ENCODE measurements around the gene CD99L2. TPM values are rescaled to one million over a fixed set of nuclear protein-coding genes. Genes with fewer than 3 reads are reported as not detected.
A peak's percentile ranks its signal among the peaks of the same experiment; 100 is the strongest.

CD99L2 gene
- total and polyA plus RNA-seq, 2 donors = 24.8 to 54.4 TPM

DNA sequence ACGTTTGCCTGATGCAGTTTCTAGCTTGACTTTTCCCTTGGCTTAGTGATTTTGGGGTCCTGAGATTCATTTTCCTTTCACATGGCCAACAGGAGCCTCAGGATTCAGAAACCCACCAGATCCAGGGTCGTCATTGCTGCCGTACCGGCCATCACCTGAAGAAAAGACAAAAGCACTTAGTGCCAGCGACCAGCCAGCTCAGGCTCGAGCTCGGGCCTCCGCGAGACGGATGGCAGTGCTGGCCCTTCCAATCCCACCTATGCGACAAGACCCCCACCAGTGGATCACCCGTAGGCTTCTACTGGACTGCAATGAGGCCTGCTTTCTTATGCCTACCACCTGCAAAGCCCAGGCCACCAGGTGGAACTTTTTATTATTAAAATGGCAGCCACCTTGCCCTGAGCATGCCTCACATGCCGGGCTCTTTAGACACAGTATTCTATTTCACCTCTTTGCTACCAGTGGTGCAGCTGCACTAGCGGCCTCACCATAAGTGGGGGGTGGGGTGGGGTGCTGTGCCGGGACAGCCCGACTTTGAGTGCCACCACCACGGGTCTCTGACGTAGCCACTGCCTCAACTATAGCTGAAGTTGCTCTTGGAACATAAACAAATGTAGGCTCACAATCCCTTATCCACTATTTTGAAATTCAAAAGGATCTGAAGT, 121.0 kb downstream of the CD99L2 start:
- Histone ChIP-seq H3K4me1 (ENCODE audit: insufficient read depth) (no peaks in the 10 kb centered on the region), H3K27ac (ENCODE audit: low read depth) (no peak overlapping the region), H3K36me3 (ENCODE audit: insufficient read depth) (no peaks in the 10 kb centered on the region), H3K4me3 (ENCODE audit: low read depth, low read length) (no peak overlapping the region)
- 92% methylated on average over 18 of the region's 18 CpGs for WGBS
- no peak for DNase-seq (ENCODE audit: extremely low spot score)

DNA sequence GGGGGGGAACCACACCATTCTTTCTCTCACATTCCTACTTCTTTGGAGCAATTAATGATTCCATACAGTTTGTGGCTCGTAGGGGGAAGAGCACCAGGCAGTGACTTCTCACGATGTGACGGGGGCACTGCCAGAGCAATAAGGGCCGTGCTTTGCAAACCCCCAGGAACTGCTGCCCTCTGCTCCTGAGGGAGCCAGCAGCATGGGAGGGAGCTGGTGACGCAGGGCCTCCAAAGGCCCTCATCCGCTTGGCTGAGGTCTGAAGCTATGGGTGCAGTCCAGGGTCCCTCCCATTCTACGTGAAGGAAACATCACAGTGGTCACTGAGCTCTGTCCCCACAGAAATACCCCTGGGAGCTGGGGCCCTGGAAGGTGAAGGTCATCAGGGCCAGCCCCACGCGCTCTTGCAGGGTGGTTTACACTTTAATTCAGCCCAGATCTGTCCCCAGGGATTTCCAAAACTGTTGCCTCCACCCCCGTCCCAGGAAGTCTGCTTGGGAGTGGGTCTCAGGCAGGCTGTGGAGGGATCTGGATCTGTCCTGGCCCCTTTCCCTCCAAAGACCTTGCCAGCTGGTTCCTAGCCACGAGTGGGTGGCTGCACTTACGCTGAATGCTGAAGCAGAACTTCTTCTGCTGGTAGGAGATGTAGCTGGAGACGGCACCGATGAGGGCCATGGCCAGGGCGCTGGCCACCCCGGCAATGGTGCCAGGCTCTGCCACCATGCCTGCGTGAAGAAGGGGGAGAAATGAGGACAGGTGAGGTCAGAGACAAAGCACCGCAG, 122.7 kb downstream of the CD99L2 start:
- 79% methylated on average over 18 of the region's 18 CpGs for WGBS
- no peaks in the 10 kb centered on the region for H3K36me3 ChIP-seq (ENCODE audit: insufficient read depth)
- H3K4me3 ChIP-seq (ENCODE audit: low read depth, low read length) = no peak overlapping the region
- DNase-seq (ENCODE audit: extremely low spot score) = no peak
- no peak overlapping the region for H3K27ac ChIP-seq (ENCODE audit: low read depth)
- no peaks in the 10 kb centered on the region for H3K4me1 ChIP-seq (ENCODE audit: insufficient read depth)

DNA sequence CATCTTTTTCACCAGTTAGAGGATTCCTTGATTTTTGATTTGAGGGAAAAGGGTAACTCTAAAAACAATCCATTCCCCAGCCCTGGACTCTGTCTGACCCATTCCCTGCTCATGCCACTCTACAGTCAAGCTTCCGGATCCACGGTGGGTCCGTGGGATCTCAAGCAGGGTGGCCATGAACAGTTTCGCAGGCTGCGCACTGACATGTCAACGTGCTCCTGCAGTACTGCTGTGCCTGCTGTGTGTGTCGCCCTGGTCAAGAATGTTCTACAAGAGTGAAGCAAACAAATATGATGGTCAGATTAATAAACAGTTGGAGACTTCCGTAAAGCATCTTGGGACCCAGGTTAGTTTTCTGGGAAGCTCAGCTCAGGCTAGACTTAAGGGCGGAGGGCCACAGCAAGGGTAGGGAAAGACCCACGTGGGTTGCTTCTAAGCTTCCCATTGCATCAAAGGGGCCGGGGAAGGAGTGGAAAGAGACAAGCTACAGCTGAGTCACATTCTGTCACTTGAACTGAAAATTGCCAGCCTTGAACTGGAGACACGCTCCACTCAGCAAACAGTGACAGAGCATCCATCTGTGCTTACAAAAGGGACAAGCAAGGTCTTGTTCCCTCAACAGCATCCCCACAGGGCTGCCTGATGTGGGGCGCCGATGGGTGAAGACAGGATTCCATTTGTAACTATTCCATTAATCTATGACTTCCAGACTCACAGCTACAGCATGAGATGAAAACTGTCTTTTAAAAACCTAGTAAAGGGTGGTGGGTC, 123.5 kb downstream of the CD99L2 start:
- WGBS = 95% methylated on average over 14 of the region's 14 CpGs
- Histone ChIP-seq H3K4me3 (ENCODE audit: low read depth, low read length) (no peak overlapping the region), H3K4me1 (ENCODE audit: insufficient read depth) (no peaks in the 10 kb centered on the region), H3K36me3 (ENCODE audit: insufficient read depth) (no peaks in the 10 kb centered on the region), H3K27ac (ENCODE audit: low read depth) (no peak overlapping the region)
- no peak for DNase-seq (ENCODE audit: extremely low spot score)

DNA sequence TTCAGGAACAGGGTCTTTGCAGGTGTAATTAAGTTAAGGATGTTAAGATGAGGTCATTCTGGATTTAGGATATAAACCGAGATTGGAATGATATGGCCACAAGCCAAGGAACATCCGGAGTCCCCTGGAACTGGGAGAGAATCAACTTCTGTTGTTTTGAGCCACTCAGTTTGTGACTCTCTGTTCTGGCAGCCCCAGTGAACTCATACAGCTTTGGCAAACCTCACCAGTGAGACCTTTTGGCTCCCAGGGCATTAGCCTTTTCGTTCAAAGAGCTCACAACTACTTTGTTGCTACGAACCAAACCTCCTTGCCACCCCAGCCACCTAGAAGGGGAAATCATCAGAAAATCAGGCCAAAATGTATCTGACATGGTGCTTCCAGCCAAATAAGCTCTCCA, 124.8 kb downstream of the CD99L2 start:
- Histone ChIP-seq H3K4me1 (ENCODE audit: insufficient read depth) (no peaks in the 10 kb centered on the region), H3K36me3 (ENCODE audit: insufficient read depth) (no peaks in the 10 kb centered on the region), H3K4me3 (ENCODE audit: low read depth, low read length) (no peak overlapping the region), H3K27ac (ENCODE audit: low read depth) (no peak overlapping the region)
- DNase-seq (ENCODE audit: extremely low spot score) = no peak
- 61% methylated on average over 4 of the region's 4 CpGs for WGBS

DNA sequence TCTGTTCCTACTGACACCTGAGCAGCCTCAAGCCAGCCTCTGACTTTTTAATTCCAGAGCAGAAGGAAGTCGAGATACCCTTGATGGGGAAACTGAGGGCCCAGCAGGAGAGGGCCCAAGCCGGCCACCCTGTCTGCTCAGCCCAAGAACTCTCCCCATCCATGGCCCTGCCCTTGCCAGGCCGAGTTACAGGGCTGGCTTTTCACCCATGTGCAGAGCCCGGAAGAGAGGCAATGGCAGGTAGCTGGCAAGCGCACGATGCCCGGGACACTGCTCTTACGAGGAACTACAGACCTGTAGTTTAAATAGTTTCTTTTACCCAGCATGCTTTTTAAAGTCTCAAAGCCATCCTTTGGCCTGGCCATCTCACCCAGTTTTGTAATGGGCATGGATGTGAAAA, 125.4 kb downstream of the CD99L2 start:
- WGBS = 94% methylated on average over 8 of the region's 8 CpGs
- no peaks in the 10 kb centered on the region for H3K4me1 ChIP-seq (ENCODE audit: insufficient read depth)
- H3K27ac ChIP-seq (ENCODE audit: low read depth) = no peak overlapping the region
- H3K4me3 ChIP-seq (ENCODE audit: low read depth, low read length) = no peak overlapping the region
- DNase-seq (ENCODE audit: extremely low spot score) = no peak
- H3K36me3 ChIP-seq (ENCODE audit: insufficient read depth) = no peaks in the 10 kb centered on the region

DNA sequence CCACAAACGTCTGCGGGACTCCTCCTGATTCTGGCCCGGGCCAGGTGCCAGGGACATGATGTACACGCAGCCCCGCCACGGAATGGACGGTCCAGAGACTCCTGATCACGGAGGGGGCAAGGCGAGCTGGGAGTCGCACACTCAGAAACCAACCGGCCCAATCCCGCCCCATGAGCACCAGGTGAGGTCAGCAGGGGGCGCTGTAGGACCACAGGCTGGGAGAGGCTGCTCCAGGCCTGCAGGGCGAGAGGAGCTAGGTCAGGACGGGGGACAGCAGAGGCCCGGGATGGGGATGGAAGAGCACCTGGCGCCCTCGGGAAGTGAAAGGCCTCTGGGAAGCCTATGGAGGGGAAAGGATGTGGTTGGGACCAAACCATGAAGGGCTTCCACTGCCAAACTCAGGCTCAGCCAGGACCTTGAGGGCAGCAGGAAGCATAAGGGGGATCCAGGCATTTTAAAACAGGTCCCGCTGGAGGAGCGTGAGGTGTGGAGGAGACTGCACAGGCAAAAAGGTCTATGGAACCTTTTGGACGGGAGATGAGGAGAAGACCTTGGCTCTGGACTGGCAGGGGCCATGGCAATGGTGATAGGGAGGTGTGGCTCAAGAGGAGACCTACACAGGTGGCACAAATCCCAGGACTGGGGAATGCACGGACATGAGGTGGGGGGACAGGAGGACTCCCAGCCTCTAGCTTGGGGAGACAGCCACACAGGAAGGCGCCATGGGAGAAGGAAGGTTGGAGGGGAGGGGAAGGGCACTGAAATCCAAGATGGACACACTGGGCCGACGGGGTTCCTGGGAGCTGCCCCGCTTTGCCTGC, 126.1 kb downstream of the CD99L2 start:
- WGBS = 31% methylated on average over 26 of the region's 26 CpGs
- H3K4me1 ChIP-seq (ENCODE audit: insufficient read depth) = no peaks in the 10 kb centered on the region
- no peak overlapping the region for H3K27ac ChIP-seq (ENCODE audit: low read depth)
- DNase-seq (ENCODE audit: extremely low spot score) = peak; percentile 3
- no peaks in the 10 kb centered on the region for H3K36me3 ChIP-seq (ENCODE audit: insufficient read depth)
- H3K4me3 ChIP-seq (ENCODE audit: low read depth, low read length) = no peak overlapping the region

DNA sequence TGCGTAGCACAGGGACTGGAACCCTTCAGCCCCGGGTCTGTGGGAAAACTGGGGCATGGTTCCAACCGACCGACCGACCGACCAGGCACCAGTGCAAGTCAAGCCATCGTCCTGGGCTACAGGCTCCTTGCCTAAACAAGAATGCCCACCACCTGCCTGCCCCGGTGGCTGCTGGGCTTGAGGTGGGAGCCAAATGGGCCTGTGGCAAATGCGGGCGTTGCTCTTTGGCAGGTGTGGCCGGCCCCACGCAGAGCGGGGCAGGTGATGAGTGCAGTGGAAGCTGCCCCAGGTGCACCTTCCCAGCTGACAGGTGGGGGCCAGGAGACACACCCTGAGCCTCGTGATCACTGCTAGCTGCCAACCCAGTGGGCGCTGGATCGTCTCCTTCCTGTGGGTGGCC, 127.4 kb downstream of the CD99L2 start:
- Histone ChIP-seq H3K36me3 (ENCODE audit: insufficient read depth) (no peaks in the 10 kb centered on the region), H3K4me1 (ENCODE audit: insufficient read depth) (no peaks in the 10 kb centered on the region), H3K4me3 (ENCODE audit: low read depth, low read length) (no peak overlapping the region), H3K27ac (ENCODE audit: low read depth) (no peak overlapping the region)
- 87% methylated on average over 16 of the region's 16 CpGs for WGBS
- no peak for DNase-seq (ENCODE audit: extremely low spot score)

DNA sequence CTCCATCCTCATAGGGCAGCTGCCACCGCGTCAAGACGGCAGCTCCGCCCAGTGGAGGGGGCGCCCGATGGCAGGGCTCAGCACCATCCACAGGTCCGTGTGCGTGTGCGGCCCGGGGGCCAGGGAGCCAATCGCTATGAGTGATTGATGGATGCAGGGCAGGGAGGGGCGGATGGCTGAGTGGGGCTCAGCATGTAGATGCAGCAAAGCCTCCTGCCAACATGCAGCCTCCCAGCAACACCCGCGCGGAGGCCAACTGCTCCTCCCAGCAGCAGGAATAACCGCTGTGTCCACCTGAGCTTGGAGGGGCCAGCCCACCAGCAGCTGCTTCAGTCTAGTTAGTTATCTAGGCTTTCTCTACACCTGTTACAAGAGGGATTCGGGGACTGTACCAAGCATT, 127.8 kb downstream of the CD99L2 start:
- 96% methylated on average over 17 of the region's 17 CpGs for WGBS
- Histone ChIP-seq H3K4me3 (ENCODE audit: low read depth, low read length) (no peak overlapping the region), H3K4me1 (ENCODE audit: insufficient read depth) (no peaks in the 10 kb centered on the region), H3K36me3 (ENCODE audit: insufficient read depth) (no peaks in the 10 kb centered on the region), H3K27ac (ENCODE audit: low read depth) (no peak overlapping the region)
- DNase-seq (ENCODE audit: extremely low spot score) = no peak

DNA sequence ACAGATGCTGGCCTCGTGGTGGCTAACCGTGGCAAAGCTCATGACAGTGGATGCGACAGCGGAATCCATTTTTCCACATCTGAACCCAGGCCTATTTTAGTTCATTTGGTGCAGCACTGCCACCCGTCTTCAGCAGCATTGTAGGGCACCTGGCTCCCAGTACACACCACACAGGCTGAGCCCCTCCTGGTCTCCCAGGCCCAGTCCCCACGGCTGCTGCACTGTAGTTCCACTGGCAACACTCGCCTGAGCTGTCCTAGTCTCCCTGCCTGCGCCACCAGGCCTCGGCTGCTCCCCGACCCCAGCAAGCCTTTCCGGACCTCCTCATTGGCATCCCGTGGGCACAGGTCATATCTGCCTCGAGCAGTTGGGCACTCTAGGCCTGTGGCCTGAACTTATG, 129.1 kb downstream of the CD99L2 start:
- no peak overlapping the region for H3K27ac ChIP-seq (ENCODE audit: low read depth)
- no peak for DNase-seq (ENCODE audit: extremely low spot score)
- no peak overlapping the region for H3K4me3 ChIP-seq (ENCODE audit: low read depth, low read length)
- H3K4me1 ChIP-seq (ENCODE audit: insufficient read depth) = no peaks in the 10 kb centered on the region
- H3K36me3 ChIP-seq (ENCODE audit: insufficient read depth) = no peaks in the 10 kb centered on the region
- WGBS = 92% methylated on average over 13 of the region's 13 CpGs

DNA sequence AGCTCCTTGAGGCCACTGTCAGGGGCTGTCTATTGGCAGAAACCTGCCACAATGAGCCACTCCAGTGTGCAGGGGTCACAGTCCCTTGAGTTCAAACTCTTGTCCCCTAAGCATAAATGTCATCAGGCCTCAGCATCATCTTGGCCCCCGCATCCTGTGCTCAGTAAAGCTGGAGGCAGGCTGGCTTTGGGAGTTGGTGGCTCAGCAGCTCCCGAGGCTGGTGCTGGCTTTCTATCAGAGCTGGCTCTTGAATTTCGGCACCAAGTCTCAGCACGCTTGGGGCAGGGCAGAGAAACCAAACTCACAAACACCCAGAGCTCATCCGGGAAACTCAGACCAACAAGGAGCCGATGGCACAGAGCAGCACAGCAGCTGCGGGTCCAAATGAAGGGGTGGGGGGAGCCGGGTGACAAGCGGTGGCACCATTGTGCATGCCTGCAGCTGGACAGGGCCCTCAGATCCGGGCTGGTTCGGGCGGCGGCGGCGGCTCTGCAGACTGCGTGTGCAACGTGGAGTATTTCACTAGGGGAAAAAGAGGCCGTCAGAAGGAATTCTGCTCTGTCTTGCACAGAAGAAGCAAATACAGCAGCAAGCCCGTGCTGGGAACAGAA, 129.8 kb downstream of the CD99L2 start:
- Histone ChIP-seq H3K27ac (ENCODE audit: low read depth) (no peak overlapping the region), H3K36me3 (ENCODE audit: insufficient read depth) (no peaks in the 10 kb centered on the region), H3K4me3 (ENCODE audit: low read depth, low read length) (no peak overlapping the region), H3K4me1 (ENCODE audit: insufficient read depth) (no peaks in the 10 kb centered on the region)
- DNase-seq (ENCODE audit: extremely low spot score) = no peak
- WGBS = 89% methylated on average over 19 of the region's 19 CpGs

DNA sequence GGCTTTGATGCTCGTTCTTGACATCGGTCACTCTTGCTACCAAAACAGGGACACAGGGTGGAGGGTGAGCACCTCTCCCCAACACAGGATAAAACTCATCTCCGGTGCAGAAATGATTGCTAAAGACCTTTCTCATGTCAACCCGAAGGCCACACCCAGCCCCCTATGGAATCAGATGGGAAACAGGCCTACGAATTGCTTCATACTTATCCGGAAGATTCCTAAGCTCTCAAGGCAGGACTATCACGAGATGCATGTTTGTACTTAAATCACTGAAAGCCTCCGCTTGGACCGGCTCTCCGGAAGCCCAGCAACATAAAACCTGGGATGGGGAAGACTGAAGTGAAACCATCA, 130.4 kb downstream of the CD99L2 start:
- no peak overlapping the region for H3K4me3 ChIP-seq (ENCODE audit: low read depth, low read length)
- H3K4me1 ChIP-seq (ENCODE audit: insufficient read depth) = no peaks in the 10 kb centered on the region
- no peak for DNase-seq (ENCODE audit: extremely low spot score)
- no peak overlapping the region for H3K27ac ChIP-seq (ENCODE audit: low read depth)
- WGBS = 73% methylated on average over 10 of the region's 10 CpGs
- no peaks in the 10 kb centered on the region for H3K36me3 ChIP-seq (ENCODE audit: insufficient read depth)

DNA sequence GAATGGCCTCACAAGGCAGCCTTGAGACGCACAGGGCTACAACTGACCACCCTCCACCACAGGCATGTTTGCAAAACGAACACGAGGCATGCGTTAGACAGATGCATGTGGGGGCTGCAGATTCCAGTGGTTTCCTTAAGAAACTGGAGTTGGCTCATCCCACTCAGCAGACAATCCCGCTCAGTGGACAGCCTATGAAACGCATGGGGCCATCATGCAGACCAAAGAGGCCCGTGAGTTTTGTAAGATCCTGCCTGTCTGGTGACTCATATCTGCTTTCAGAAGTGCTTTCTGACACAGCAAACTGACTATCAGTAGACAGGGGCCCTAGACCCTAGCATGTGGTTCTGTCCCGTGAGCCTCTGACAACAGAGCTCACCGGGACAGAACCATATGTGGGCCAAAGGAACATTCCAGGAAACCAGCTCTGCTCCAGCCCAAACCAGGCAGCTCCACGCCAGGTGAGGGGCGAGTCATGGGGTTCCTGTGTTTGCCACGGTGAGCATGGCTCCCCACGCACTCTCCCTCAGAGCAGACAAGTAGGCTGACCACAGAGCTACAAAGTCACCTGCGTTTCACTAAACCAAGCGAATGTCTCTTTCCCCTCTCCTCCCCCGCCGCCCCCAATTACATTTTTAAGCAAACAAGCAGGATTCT, 130.9 kb downstream of the CD99L2 start:
- H3K27ac ChIP-seq (ENCODE audit: low read depth) = no peak overlapping the region
- WGBS = 77% methylated on average over 17 of the region's 17 CpGs

DNA sequence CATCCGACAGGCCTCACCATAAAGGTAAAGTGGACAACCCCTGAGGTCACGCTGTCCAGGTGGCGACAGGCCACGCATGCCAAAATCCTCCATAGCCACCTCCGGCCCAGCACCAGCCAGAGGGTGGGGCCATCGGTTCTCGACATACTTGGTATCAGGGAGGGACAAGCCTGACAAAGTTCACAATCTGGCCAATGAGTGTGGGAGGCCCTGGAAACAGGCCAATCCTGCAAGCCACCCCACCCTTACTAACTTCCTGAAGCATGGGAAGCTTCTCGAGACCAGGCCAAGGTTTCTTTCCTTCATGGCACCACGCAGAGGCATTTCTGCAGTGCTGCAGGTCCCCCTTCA, 131.4 kb downstream of the CD99L2 start:
- DNase-seq (ENCODE audit: extremely low spot score) = no peak
- H3K36me3 ChIP-seq (ENCODE audit: insufficient read depth) = no peaks in the 10 kb centered on the region
- no peak overlapping the region for H3K4me3 ChIP-seq (ENCODE audit: low read depth, low read length)
- 59% methylated on average over 9 of the region's 9 CpGs for WGBS
- no peaks in the 10 kb centered on the region for H3K4me1 ChIP-seq (ENCODE audit: insufficient read depth)
- no peak overlapping the region for H3K27ac ChIP-seq (ENCODE audit: low read depth)

More for the DNA sequence above, 130.9 kb downstream of the CD99L2 start:
- no peaks in the 10 kb centered on the region for H3K4me1 ChIP-seq (ENCODE audit: insufficient read depth)
- no peaks in the 10 kb centered on the region for H3K36me3 ChIP-seq (ENCODE audit: insufficient read depth)
- no peak overlapping the region for H3K4me3 ChIP-seq (ENCODE audit: low read depth, low read length)
- no peak for DNase-seq (ENCODE audit: extremely low spot score)

Measured in urinary bladder (tissue), 4 donors.